Astrocyte (in vitro differentiated cells and primary cell): ENCODE measurements around the gene DFFA. TPM values are rescaled to one million over a fixed set of nuclear protein-coding genes. Genes with fewer than 3 reads are reported as not detected.
A peak's percentile ranks its signal among the peaks of the same experiment; 100 is the strongest.
"Not testable (repeated sequence)": the region's sequence is repeated elsewhere in the genome, so short reads cannot be mapped to it uniquely, and the experiment has no call there.

Experiments used
- DNase-seq: peaks from one replicate; pipeline ENCODE4 v3.0.0-alpha.2; 2010; ENCODE audit warnings: low read depth
- FAIRE-seq: peaks from 2 replicates; lab custom pipeline; 2011; peaks lifted over from hg19 to GRCh38; lab: Jason Lieb, UNC
- H2AFZ ChIP-seq: 2 replicates; pipeline ENCODE4 v1.6.0; 2012; ENCODE audit warnings: low read depth, low read length, inconsistent platforms
- H3K27ac ChIP-seq: 2 replicates; pipeline ENCODE4 v1.5.1; 2011; ENCODE audit warnings: low read depth, low read length, inconsistent platforms
- H3K27me3 ChIP-seq: 2 replicates; pipeline ENCODE4 v1.6.0; 2011; ENCODE audit warnings: low read length, inconsistent platforms; ENCODE audit not compliant: insufficient read depth
- H3K36me3 ChIP-seq: 2 replicates; pipeline ENCODE4 v1.5.1; 2011; ENCODE audit warnings: low read length, inconsistent platforms; ENCODE audit not compliant: insufficient read depth
- H3K4me1 ChIP-seq: 2 replicates; pipeline ENCODE4 v1.5.1; 2011; ENCODE audit warnings: low read length, inconsistent platforms; ENCODE audit not compliant: insufficient read depth
- H3K4me2 ChIP-seq: 2 replicates; pipeline ENCODE4 v1.6.0; 2012; ENCODE audit warnings: low read length, inconsistent platforms
- H3K4me3 ChIP-seq: 2 replicates; pipeline ENCODE4 v1.5.1; 2011; ENCODE audit warnings: low read depth, mild to moderate bottlenecking, low read length, inconsistent platforms; ENCODE audit not compliant: insufficient read depth
- H3K79me2 ChIP-seq: 2 replicates; pipeline ENCODE4 v1.6.0; 2012; ENCODE audit warnings: mild to moderate bottlenecking, low read length, inconsistent platforms; ENCODE audit not compliant: insufficient read depth
- H3K9ac ChIP-seq: 2 replicates; pipeline ENCODE4 v1.6.0; 2012; ENCODE audit warnings: mild to moderate bottlenecking, low read length, inconsistent platforms
- H3K9me3 ChIP-seq: 2 replicates; pipeline ENCODE4 v1.5.1; 2012; ENCODE audit warnings: low read depth, mild to moderate bottlenecking, low read length, inconsistent platforms; ENCODE audit not compliant: insufficient read depth
- H4K20me1 ChIP-seq: 2 replicates; pipeline ENCODE4 v1.6.0; 2012; ENCODE audit warnings: low read length, inconsistent platforms; ENCODE audit not compliant: insufficient read depth
- H3K27ac Mint-ChIP-seq: one replicate; pipeline ENCODE4 v1.8.0; 2021; ENCODE audit warnings: mild to moderate bottlenecking, mixed read lengths; ENCODE audit not compliant: unreplicated experiment
- H3K27me3 Mint-ChIP-seq: one replicate; pipeline ENCODE4 v1.8.0; 2021; ENCODE audit warnings: low read depth, mixed read lengths; ENCODE audit not compliant: unreplicated experiment
- H3K36me3 Mint-ChIP-seq: one replicate; pipeline ENCODE4 v1.8.0; 2021; ENCODE audit warnings: low read depth, mixed read lengths; ENCODE audit not compliant: unreplicated experiment
- H3K4me1 Mint-ChIP-seq: one replicate; pipeline ENCODE4 v1.8.0; 2021; ENCODE audit warnings: low read depth, mixed read lengths; ENCODE audit not compliant: unreplicated experiment
- H3K4me3 Mint-ChIP-seq: one replicate; pipeline ENCODE4 v1.8.0; 2021; ENCODE audit warnings: mild to moderate bottlenecking, moderate library complexity, mixed read lengths; ENCODE audit not compliant: unreplicated experiment
- H3K9me3 Mint-ChIP-seq: one replicate; pipeline ENCODE4 v1.8.0; 2021; ENCODE audit warnings: mild to moderate bottlenecking, mixed read lengths; ENCODE audit not compliant: unreplicated experiment
- CTCF ChIP-seq: IDR thresholded peaks from 2 replicates; pipeline ENCODE4 v1.5.1; 2011; ENCODE audit warnings: low read depth, mild to moderate bottlenecking, inconsistent platforms, low read length, moderate library complexity; ENCODE audit not compliant: insufficient read depth
- EZH2 ChIP-seq: IDR thresholded peaks from 2 replicates; pipeline ENCODE4 v1.6.1; 2012; ENCODE audit warnings: mild to moderate bottlenecking, low read length, inconsistent platforms; ENCODE audit not compliant: insufficient read depth
- total RNA-seq: library from RNA; stranded (reverse); gene quantifications from 2 replicates; pipeline ENCODE4 v1.2.1, GENCODE V29; 2021

Gene DFFA
- total RNA-seq, 1 donor from 2014 or later = 58.2 TPM

GRCh38 chr1:10430216-10431069 lies 41.9 kb downstream of the DFFA start, which contains the start of gene CENPS:
TSS of gene CENPS (plus strand) at chr1:10430433. CDS start at chr1:10430518, 85 bp downstream.
- Mint-ChIP-seq H3K9me3 (no peaks in the 10 kb centered on the region), H3K27me3 (no peaks in the 10 kb centered on the region), H3K4me1 (no peaks in the 10 kb centered on the region), H3K36me3 (no peaks in the 10 kb centered on the region), H3K27ac (peak within 1 kb of the TSS; percentile 21), H3K4me3 (peak within 1 kb of the TSS; percentile 86)
- Histone ChIP-seq H3K27ac (peak within 1 kb of the TSS; percentile 73), H3K4me2 (peak within 1 kb of the TSS; percentile 95), H3K79me2 (peaks cover 13% of the 10 kb centered on the region), H2AFZ (peak within 1 kb of the TSS; percentile 88), H3K36me3 (no peaks in the 10 kb centered on the region), H4K20me1 (no peaks in the 10 kb centered on the region), H3K27me3 (no peaks in the 10 kb centered on the region), H3K9me3 (no peaks in the 10 kb centered on the region), H3K4me3 (peak within 1 kb of the TSS; percentile 80), H3K9ac (peak within 1 kb of the TSS; percentile 86), H3K4me1 (peaks cover 12% of the 10 kb centered on the region)
- DNase-seq (peak; percentile 65), FAIRE-seq (no peak)
- TF ChIP-seq CTCF (peak; percentile 60), EZH2 (no peak)

GRCh38 chr1:10429868-10430215 lies 42.5 kb downstream of the DFFA start:
- FAIRE-seq (no peak), DNase-seq (peak; percentile 4)
- H3K36me3 ChIP-seq = no peaks in the 10 kb centered on the region
- H3K9me3 ChIP-seq = no peaks in the 10 kb centered on the region
- H3K4me1 Mint-ChIP-seq = no peaks in the 10 kb centered on the region
- no peaks in the 10 kb centered on the region for H3K27me3 ChIP-seq
- H3K4me3 Mint-ChIP-seq = peak overlapping the region; percentile 86
- H3K27ac Mint-ChIP-seq = no peak overlapping the region
- H3K27me3 Mint-ChIP-seq = no peaks in the 10 kb centered on the region
- TF ChIP-seq CTCF (no peak), EZH2 (no peak)
- H2AFZ ChIP-seq = peak overlapping the region; percentile 88
- peak overlapping the region; percentile 80 for H3K4me3 ChIP-seq
- peaks cover 13% of the 10 kb centered on the region for H3K79me2 ChIP-seq
- peaks cover 12% of the 10 kb centered on the region for H3K4me1 ChIP-seq
- H4K20me1 ChIP-seq = no peaks in the 10 kb centered on the region
- peak overlapping the region; percentile 95 for H3K4me2 ChIP-seq
- no peak overlapping the region for H3K27ac ChIP-seq
- no peaks in the 10 kb centered on the region for H3K36me3 Mint-ChIP-seq
- H3K9ac ChIP-seq = peak overlapping the region; percentile 86
- H3K9me3 Mint-ChIP-seq = no peaks in the 10 kb centered on the region

GRCh38 chr1:10428984-10429383 lies 43.3 kb downstream of the DFFA start:
- Histone ChIP-seq H3K27me3 (no peaks in the 10 kb centered on the region), H2AFZ (no peak overlapping the region), H3K9ac (no peak overlapping the region), H3K36me3 (no peaks in the 10 kb centered on the region), H3K4me1 (peaks cover 12% of the 10 kb centered on the region), H3K4me2 (no peak overlapping the region), H3K27ac (no peak overlapping the region), H3K9me3 (no peaks in the 10 kb centered on the region), H4K20me1 (no peaks in the 10 kb centered on the region), H3K4me3 (no peak overlapping the region), H3K79me2 (peaks cover 13% of the 10 kb centered on the region)
- Mint-ChIP-seq H3K4me3 (no peak overlapping the region), H3K27me3 (no peaks in the 10 kb centered on the region), H3K36me3 (no peaks in the 10 kb centered on the region), H3K9me3 (no peaks in the 10 kb centered on the region), H3K4me1 (no peaks in the 10 kb centered on the region), H3K27ac (no peak overlapping the region)
- FAIRE-seq (no peak), DNase-seq (no peak)
- no peak for TF ChIP-seq EZH2
- TF ChIP-seq CTCF = no peak

GRCh38 chr1:10426535-10426848 lies 45.8 kb downstream of the DFFA start:
- not testable (repeated sequence) for H3K27me3 Mint-ChIP-seq, DNase-seq, H3K4me3 Mint-ChIP-seq, H3K9me3 ChIP-seq, H3K9me3 Mint-ChIP-seq, H3K4me3 ChIP-seq, H3K9ac ChIP-seq, H3K27me3 ChIP-seq, H3K36me3 Mint-ChIP-seq, H2AFZ ChIP-seq, H3K27ac ChIP-seq, H3K79me2 ChIP-seq, H3K27ac Mint-ChIP-seq, H3K36me3 ChIP-seq, FAIRE-seq, H4K20me1 ChIP-seq, H3K4me2 ChIP-seq, H3K4me1 Mint-ChIP-seq
- H3K4me1 ChIP-seq = peaks cover 12% of the 10 kb centered on the region
